H1 (cell line): ENCODE measurements around the gene TIMELESS. TPM values are rescaled to one million over a fixed set of nuclear protein-coding genes. Genes with fewer than 3 reads are reported as not detected.

Source experiments
- CTCF ChIA-PET: fragments of 300-600 bp; sonication (Branson Sonifier 250); formaldehyde crosslinking; loops from one replicate; lab custom pipeline; 2021; ENCODE audit not compliant: partially characterized antibody; lab: Charles Lee
- POLR2A ChIA-PET: fragments of 300-600 bp; sonication (Branson Sonifier 250); formaldehyde crosslinking; loops from one replicate; lab custom pipeline; 2021; ENCODE audit warnings: inconsistent platforms; ENCODE audit not compliant: partially characterized antibody; lab: Charles Lee
- DNase-seq, 2 experiments: peaks; one replicate each; pipeline versions ENCODE4 v3.0.0 to v3.0.0-alpha.2; 2010 to 2022; ENCODE audit warnings: low spot score in 2 of 2, low read depth in 1 of 2, mixed read lengths in 1 of 2
- FAIRE-seq: peaks from 2 replicates; lab custom pipeline; 2011; peaks lifted over from hg19 to GRCh38; lab: Jason Lieb, UNC
- H2AFZ ChIP-seq: 2 replicates; pipeline ENCODE4 v1.8.1; 2012; ENCODE audit warnings: low read length, inconsistent platforms
- H2AK5ac ChIP-seq: 2 replicates; pipeline ENCODE4 v1.6.1; 2013; ENCODE audit warnings: low read depth, low read length
- H2BK120ac ChIP-seq: replicated peaks from 2 replicates; pipeline ENCODE3; 2013; ENCODE audit warnings: low read depth, low read length, inconsistent platforms
- H2BK12ac ChIP-seq: 2 replicates; pipeline ENCODE4 v1.6.1; 2013; ENCODE audit warnings: low read depth, low read length
- H2BK15ac ChIP-seq: 2 replicates; pipeline ENCODE4 v1.6.1; 2013; ENCODE audit warnings: low read length
- H2BK20ac ChIP-seq: 2 replicates; pipeline ENCODE4 v1.6.1; 2013; ENCODE audit warnings: low read length
- H2BK5ac ChIP-seq: 2 replicates; pipeline ENCODE4 v1.6.1; 2013; ENCODE audit warnings: low read depth, low read length
- H3K14ac ChIP-seq: 2 replicates; pipeline ENCODE4 v1.6.1; 2013; ENCODE audit warnings: inconsistent platforms; ENCODE audit not compliant: insufficient read length
- H3K18ac ChIP-seq: 2 replicates; pipeline ENCODE4 v1.6.1; 2013; ENCODE audit warnings: low read length; ENCODE audit errors: extremely low read depth
- H3K23ac ChIP-seq: 2 replicates; pipeline ENCODE4 v1.6.1; 2013; ENCODE audit warnings: inconsistent platforms; ENCODE audit not compliant: insufficient read length
- H3K23me2 ChIP-seq: 2 replicates; pipeline ENCODE4 v1.6.1; 2013; ENCODE audit warnings: low read depth, low read length
- H3K27ac ChIP-seq: 2 replicates; pipeline ENCODE4 v1.6.1; 2011; ENCODE audit warnings: low read depth, low read length, inconsistent platforms
- H3K27me3 ChIP-seq, 4 experiments: replicated peaks in 1 of 4; 1 replicate in 1 of 4; 2 replicates in 3 of 4; pipeline versions ENCODE4 v1.6.1 to v1.8.1; 2011 to 2013; ENCODE audit warnings: low read length in 3 of 4, mild to moderate bottlenecking in 3 of 4, inconsistent platforms in 2 of 4, mixed read lengths in 2 of 4, moderate library complexity in 1 of 4; ENCODE audit not compliant: control insufficient read depth in 3 of 4, insufficient read depth in 3 of 4; ENCODE audit errors: extremely low read depth in 1 of 4
- H3K36me3 ChIP-seq, 4 experiments: 2 replicates each; pipeline versions ENCODE4 v1.6.1 to v1.8.1; 2011 to 2013; ENCODE audit warnings: mild to moderate bottlenecking in 4 of 4, low read length in 3 of 4, moderate library complexity in 2 of 4, control low read depth in 1 of 4, inconsistent platforms in 1 of 4; ENCODE audit not compliant: insufficient read depth in 4 of 4, control insufficient read depth in 2 of 4
- H3K4ac ChIP-seq: replicated peaks from 2 replicates; pipeline ENCODE3; 2013; ENCODE audit warnings: low read length, low read depth, mixed read lengths, inconsistent platforms; ENCODE audit not compliant: insufficient read length
- H3K4me1 ChIP-seq, 4 experiments: replicated peaks in 1 of 4; 1 replicate in 1 of 4; 2 replicates in 3 of 4; pipeline versions ENCODE4 v1.6.1 to v1.8.1; 2011 to 2013; ENCODE audit warnings: low read length in 3 of 4, inconsistent platforms in 2 of 4, mixed read lengths in 1 of 4; ENCODE audit not compliant: insufficient read depth in 4 of 4, control insufficient read depth in 3 of 4
- H3K4me2 ChIP-seq, 2 experiments: 2 replicates each; pipeline versions ENCODE4 v1.6.1 to v1.8.1; 2011 to 2013; ENCODE audit warnings: low read depth in 2 of 2, low read length in 2 of 2, control low read depth in 1 of 2, inconsistent platforms in 1 of 2, mild to moderate bottlenecking in 1 of 2; ENCODE audit not compliant: insufficient read depth in 1 of 2
- H3K4me3 ChIP-seq, 4 experiments: fragments of 200-600, 300-600 bp in 1 of 4; sonication (generic), shearing (Covaris generic), sonication (Bioruptor Twin) in 1 of 4; 2 replicates each; pipeline versions ENCODE4 v1.5.1 to v1.8.1; 2011 to 2016; ENCODE audit warnings: low read length in 4 of 4, low read depth in 3 of 4, control low read depth in 2 of 4, inconsistent platforms in 2 of 4, mild to moderate bottlenecking in 2 of 4, mixed read lengths in 1 of 4, moderate library complexity in 1 of 4; ENCODE audit not compliant: insufficient read depth in 2 of 4; ENCODE audit errors: extremely low read depth in 1 of 4
- H3K56ac ChIP-seq: replicated peaks from 2 replicates; pipeline ENCODE3; 2013; ENCODE audit warnings: low read depth, mild to moderate bottlenecking, mixed read lengths, low read length, inconsistent platforms; ENCODE audit not compliant: insufficient read length
- H3K79me1 ChIP-seq: 2 replicates; pipeline ENCODE4 v1.6.1; 2013; ENCODE audit warnings: low read depth, low read length, control low read depth
- H3K79me2 ChIP-seq, 2 experiments: 2 replicates each; pipeline versions ENCODE4 v1.6.1 to v1.8.1; 2012 to 2013; ENCODE audit warnings: low read length in 2 of 2, mild to moderate bottlenecking in 2 of 2, inconsistent platforms in 1 of 2; ENCODE audit not compliant: insufficient read depth in 2 of 2, control insufficient read depth in 1 of 2
- H3K9ac ChIP-seq, 4 experiments: replicated peaks in 1 of 4; 1 replicate in 1 of 4; 2 replicates in 3 of 4; pipeline versions ENCODE4 v1.6.1 to v1.8.1; 2011 to 2013; ENCODE audit warnings: low read depth in 3 of 4, low read length in 3 of 4, control low read depth in 2 of 4, mild to moderate bottlenecking in 2 of 4, moderate library complexity in 2 of 4, inconsistent platforms in 1 of 4; ENCODE audit errors: extremely low read depth in 1 of 4
- H3K9me3 ChIP-seq, 2 experiments: 2 replicates each; pipeline versions ENCODE4 v1.6.1 to v1.8.1; 2012 to 2013; ENCODE audit warnings: mild to moderate bottlenecking in 2 of 2, moderate library complexity in 2 of 2, control low read depth in 1 of 2, inconsistent platforms in 1 of 2, low read depth in 1 of 2, low read length in 1 of 2, mixed read lengths in 1 of 2; ENCODE audit not compliant: insufficient read depth in 2 of 2
- H4K20me1 ChIP-seq, 2 experiments: replicated peaks in 1 of 2; 2 replicates each; pipeline versions ENCODE3 to v1.8.1; 2011 to 2013; ENCODE audit warnings: inconsistent platforms in 2 of 2, low read length in 2 of 2, mild to moderate bottlenecking in 1 of 2; ENCODE audit not compliant: insufficient read depth in 2 of 2, control insufficient read depth in 1 of 2
- H4K5ac ChIP-seq: 2 replicates; pipeline ENCODE4 v1.6.1; 2013; ENCODE audit warnings: low read length, low read depth, mixed read lengths, inconsistent platforms; ENCODE audit not compliant: insufficient read length
- H4K8ac ChIP-seq: 2 replicates; pipeline ENCODE4 v1.8.0; 2013; ENCODE audit warnings: mild to moderate bottlenecking, moderate library complexity, low read length, inconsistent platforms; ENCODE audit not compliant: insufficient read depth; ENCODE audit errors: extremely low read depth
- H4K91ac ChIP-seq: replicated peaks from 2 replicates; pipeline ENCODE3; 2013; ENCODE audit warnings: low read length, mixed read lengths, inconsistent platforms; ENCODE audit not compliant: insufficient read length
- ASH2L ChIP-seq: fragments of 200-600, 300-600 bp; sonication (generic); IDR thresholded peaks from one replicate; pipeline ENCODE4 v1.7.1; 2017; ENCODE audit warnings: low read length
- ATF3 ChIP-seq: IDR thresholded peaks from 2 replicates; pipeline ENCODE4 v1.6.1; 2011; ENCODE audit warnings: low read depth, mild to moderate bottlenecking, low read length; ENCODE audit not compliant: insufficient read depth
- BCL11A ChIP-seq, 2 experiments: IDR thresholded peaks; one replicate each; pipeline ENCODE4 v1.6.1; 2011; ENCODE audit warnings: low read depth in 2 of 2, low read length in 2 of 2, mild to moderate bottlenecking in 2 of 2
- GABPA ChIP-seq: IDR thresholded peaks from 2 replicates; pipeline ENCODE4 v1.6.1; 2011; ENCODE audit warnings: mild to moderate bottlenecking, low read length, moderate library complexity, borderline replicate concordance; ENCODE audit not compliant: insufficient read depth
- TBP ChIP-seq: IDR thresholded peaks from 2 replicates; pipeline ENCODE4 v1.6.1; 2011; ENCODE audit warnings: low read depth, low read length, improper control_type of control experiment
- YY1 ChIP-seq: IDR thresholded peaks from 2 replicates; pipeline ENCODE4 v1.6.1; 2011; ENCODE audit warnings: low read depth, mild to moderate bottlenecking, low read length
- WGBS, 2 experiments: shearing (Covaris generic) in 1 of 2; methylation state at CpG; one replicate each; pipeline versions ENCODE4 v1.1.6 to v1.1.7; 2013 to 2015; ENCODE audit warnings: low lambda C conversion rate in 2 of 2, mixed read lengths in 2 of 2, inconsistent platforms in 1 of 2, low coverage in 1 of 2, missing lambda C conversion rate in 1 of 2; ENCODE audit not compliant: insufficient replicate concordance in 2 of 2, insufficient coverage in 1 of 2, insufficient read length in 1 of 2; ENCODE audit errors: extremely low coverage in 1 of 2, missing lambda C conversion rate in 1 of 2; 5-methylcytosine and 5-hydroxymethylcytosine counted together
- polyA plus RNA-seq, 7 experiments: library from polyadenylated mRNA; depleted of rRNA in 3 of 7; stranded (reverse) in 5 of 7; unstranded in 2 of 7; fragments of >200 nt in 5 of 7; fragments of 200-250 nt in 2 of 7; gene quantifications; 1 replicate in 5 of 7; 2 replicates in 1 of 7; 4 replicates in 1 of 7; pipeline versions ENCODE4 v1.2.1 to v1.2.3, GENCODE V29; 2011 to 2013; ENCODE audit warnings: missing spikeins in 2 of 7, mixed read lengths in 2 of 7
- total RNA-seq: library from RNA; stranded (reverse); fragmentation: NEBNext Ultra II Directional; extraction: Animal tissue kit (Norgen Biotek cat#: 25700); gene quantifications from 2 replicates; pipeline ENCODE4 v1.2.1, GENCODE V29; 2021

TIMELESS gene
- total and polyA plus RNA-seq, 2 of the 8 experiments (the other 6 are each of a cell fraction or from before 2014, with no cell fraction given), result 17.1 to 86.7 TPM

- H3K56ac ChIP-seq, result no peak overlapping the region
- CTCF ChIA-PET, result interaction anchor here (0.9 to 1.9 kb wide), 5 partner anchors 8 to 174 kb away, joined by 4 to 7 read pairs (median 5); partner anchors contain the start of gene TIMELESS
- no peak overlapping the region for H2BK12ac ChIP-seq
- H4K20me1 ChIP-seq, result no peaks in the 10 kb centered on the region
- no peak overlapping the region for H2AFZ ChIP-seq
- H3K18ac ChIP-seq, result no peak overlapping the region
- FAIRE-seq, result no peak
- H3K36me3 ChIP-seq, result peaks cover 44 to 86% (median 72%) of the 10 kb centered on the region in 4 experiments
- H2BK120ac ChIP-seq, result no peak overlapping the region
- H3K23ac ChIP-seq, result no peak overlapping the region
- WGBS, 2 experiments, result 60% methylated on average over 3 of the region's 3 CpGs; no CpG with 5 or more reads in 1 of the 2 experiments
- H3K4me1 ChIP-seq, result no peaks in the 10 kb centered on the region
- no peak overlapping the region for H4K5ac ChIP-seq
- no peak overlapping the region for H4K91ac ChIP-seq
- no peak overlapping the region for H2BK15ac ChIP-seq
- H3K79me1 ChIP-seq, result no peaks in the 10 kb centered on the region
- no peak overlapping the region for H3K4me3 ChIP-seq
- H3K4me2 ChIP-seq, result no peak overlapping the region
- no peak overlapping the region for H3K9ac ChIP-seq
- no peak overlapping the region for H2AK5ac ChIP-seq
- POLR2A ChIA-PET, result interaction anchor here (1.2 kb wide), 1 partner anchor 25 kb away, joined by 4 read pairs; no protein-coding TSS in a partner anchor
- DNase-seq, result no peak
- H3K4ac ChIP-seq, result no peak overlapping the region
- no peaks in the 10 kb centered on the region for H3K79me2 ChIP-seq
- H2BK5ac ChIP-seq, result no peak overlapping the region
- H3K23me2 ChIP-seq, result no peaks in the 10 kb centered on the region
- H3K27me3 ChIP-seq, result no peaks in the 10 kb centered on the region
- H3K14ac ChIP-seq, result no peak overlapping the region
- no peak overlapping the region for H2BK20ac ChIP-seq
- H3K27ac ChIP-seq, result no peak overlapping the region
- H4K8ac ChIP-seq, result no peak overlapping the region
- H3K9me3 ChIP-seq, result no peaks in the 10 kb centered on the region
- TF ChIP-seq TBP (no peak), YY1 (no peak), ASH2L (no peak), GABPA (no peak), BCL11A (IDR thresholded peaks at IDR 0.05; ENCODE audit: low read depth in 2 of 2, low read length in 2 of 2) (no peak), ATF3 (no peak)
These were observed 23.2 kb downstream of the TIMELESS start for GRCh38 chr12:56425940-56426438.
